Omental fat pad (tissue), 4 donors: ENCODE data around the gene KCNG2. TPM values are rescaled to one million over a fixed set of nuclear protein-coding genes. Genes with fewer than 3 reads are reported as not detected.
A peak's percentile ranks its signal among the peaks of the same experiment; 100 is the strongest.

ENCODE experiments used
- ATAC-seq: fragments of 150-250 bp; one replicate; pipeline ENCODE4 v1.9.1; 2016; ENCODE audit warnings: mild to moderate bottlenecking, moderate library complexity; ENCODE audit not compliant: low FRiP score
- DNase-seq: peaks from one replicate; pipeline ENCODE4 v3.0.0-alpha.2; 2019; ENCODE audit warnings: low spot score
- total RNA-seq, 4 donors: library from RNA; depleted of rRNA; stranded (reverse); fragments of >200 nt; gene quantifications; one replicate each; pipeline ENCODE4 v1.1.0, GENCODE V29; 2016
- TF ChIP-seq, protein P1 (sequence below), 3 donors: fragments of 450-650 bp; IDR thresholded peaks; one replicate each; pipeline ENCODE4 v1.5.1; 2016 to 2017; ENCODE audit warnings: antibody characterized with exemption in 3 of 3, mild to moderate bottlenecking in 3 of 3, moderate library complexity in 2 of 3

The KCNG2 gene
- total RNA-seq, 4 donors from 2014 or later, result 0.75 to 2.4 (median 0.96) TPM; not detected in 1

- DNase-seq (peak; percentile 3), ATAC-seq (no peak)
- TF ChIP-seq, protein P1, sequence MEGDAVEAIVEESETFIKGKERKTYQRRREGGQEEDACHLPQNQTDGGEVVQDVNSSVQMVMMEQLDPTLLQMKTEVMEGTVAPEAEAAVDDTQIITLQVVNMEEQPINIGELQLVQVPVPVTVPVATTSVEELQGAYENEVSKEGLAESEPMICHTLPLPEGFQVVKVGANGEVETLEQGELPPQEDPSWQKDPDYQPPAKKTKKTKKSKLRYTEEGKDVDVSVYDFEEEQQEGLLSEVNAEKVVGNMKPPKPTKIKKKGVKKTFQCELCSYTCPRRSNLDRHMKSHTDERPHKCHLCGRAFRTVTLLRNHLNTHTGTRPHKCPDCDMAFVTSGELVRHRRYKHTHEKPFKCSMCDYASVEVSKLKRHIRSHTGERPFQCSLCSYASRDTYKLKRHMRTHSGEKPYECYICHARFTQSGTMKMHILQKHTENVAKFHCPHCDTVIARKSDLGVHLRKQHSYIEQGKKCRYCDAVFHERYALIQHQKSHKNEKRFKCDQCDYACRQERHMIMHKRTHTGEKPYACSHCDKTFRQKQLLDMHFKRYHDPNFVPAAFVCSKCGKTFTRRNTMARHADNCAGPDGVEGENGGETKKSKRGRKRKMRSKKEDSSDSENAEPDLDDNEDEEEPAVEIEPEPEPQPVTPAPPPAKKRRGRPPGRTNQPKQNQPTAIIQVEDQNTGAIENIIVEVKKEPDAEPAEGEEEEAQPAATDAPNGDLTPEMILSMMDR (IDR thresholded peaks at IDR 0.05), result no peak
These were observed 144.5 kb downstream of the KCNG2 start for GRCh38 chr18:79942211-79942610.

DNA sequence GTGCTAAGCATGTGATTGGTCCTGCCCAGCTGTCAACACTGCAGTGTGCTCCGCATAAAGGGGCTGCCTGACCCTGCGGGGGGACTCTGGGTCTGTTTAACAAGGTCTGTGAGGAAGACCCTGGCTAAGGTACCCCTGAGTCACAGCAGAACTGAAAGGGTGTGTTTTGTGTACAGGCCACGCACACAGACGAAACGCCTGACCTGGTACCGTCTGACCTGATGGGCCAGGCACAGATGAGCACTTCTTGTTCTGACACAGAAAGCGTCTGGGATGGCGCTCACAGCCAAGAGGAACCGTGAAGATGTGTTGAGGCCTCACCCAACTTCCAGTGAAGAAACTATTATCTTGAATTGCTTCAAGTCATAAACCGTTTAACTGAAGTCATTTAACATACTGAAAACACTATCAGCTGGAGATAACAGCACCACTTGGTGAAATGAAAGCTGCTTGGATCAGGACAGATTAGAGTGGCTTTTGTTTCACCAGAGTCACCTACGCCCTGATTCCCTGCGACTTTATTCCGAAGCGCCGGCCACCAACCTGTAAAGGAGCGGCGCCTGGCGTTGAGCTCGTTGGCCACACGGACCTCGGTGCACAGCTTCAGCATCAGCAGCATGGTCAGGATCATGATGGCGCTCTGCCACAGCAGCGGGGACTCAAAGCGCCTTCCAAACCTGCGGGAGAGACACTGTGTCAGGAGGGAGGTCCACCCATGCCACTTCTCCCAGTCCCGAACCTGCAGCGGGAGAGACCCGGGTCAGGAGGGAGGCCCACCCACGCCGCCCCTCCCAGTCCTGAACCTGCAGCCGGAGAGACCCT lies 145.3 kb downstream of the KCNG2 start:
- TF ChIP-seq, protein P1 (IDR thresholded peaks at IDR 0.05), result no peak
- ATAC-seq (no peak), DNase-seq (peak; percentile 18)

GRCh38 chr18:79943608-79944125 lies 145.9 kb downstream of the KCNG2 start:
- TF ChIP-seq, protein P1 (IDR thresholded peaks at IDR 0.05), result no peak
- peak; percentile 12 for ATAC-seq
- DNase-seq, result peak; percentile 14

GRCh38 chr18:79944126-79944731 lies 146.5 kb downstream of the KCNG2 start:
- TF ChIP-seq, protein P1 (IDR thresholded peaks at IDR 0.05), result no peak
- ATAC-seq, result peak; percentile 53

DNA sequence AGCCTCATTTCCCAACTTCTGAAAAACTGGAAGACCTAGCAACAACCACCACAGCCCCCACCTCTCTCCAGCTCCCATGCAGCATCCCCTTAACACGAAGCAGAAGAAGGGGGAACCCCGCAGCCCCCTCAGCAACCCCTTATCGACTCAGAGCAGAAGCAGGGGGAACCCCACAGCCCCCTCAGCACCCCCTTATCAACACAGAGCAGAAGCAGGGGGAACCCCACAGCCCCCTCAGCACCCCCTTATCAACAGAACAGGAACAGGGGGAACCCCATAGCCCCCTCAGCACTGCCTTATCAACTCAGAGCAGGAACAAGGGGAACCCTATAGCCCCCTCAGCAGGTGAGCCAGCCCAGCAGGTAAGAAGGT lies 147.0 kb downstream of the KCNG2 start:
- ATAC-seq (no peak), DNase-seq (peak; percentile 12)
- TF ChIP-seq, protein P1 (IDR thresholded peaks at IDR 0.05), result no peak

More at GRCh38 chr18:79944126-79944731, 146.5 kb downstream of the KCNG2 start:
- peak; percentile 22 for DNase-seq

DNA sequence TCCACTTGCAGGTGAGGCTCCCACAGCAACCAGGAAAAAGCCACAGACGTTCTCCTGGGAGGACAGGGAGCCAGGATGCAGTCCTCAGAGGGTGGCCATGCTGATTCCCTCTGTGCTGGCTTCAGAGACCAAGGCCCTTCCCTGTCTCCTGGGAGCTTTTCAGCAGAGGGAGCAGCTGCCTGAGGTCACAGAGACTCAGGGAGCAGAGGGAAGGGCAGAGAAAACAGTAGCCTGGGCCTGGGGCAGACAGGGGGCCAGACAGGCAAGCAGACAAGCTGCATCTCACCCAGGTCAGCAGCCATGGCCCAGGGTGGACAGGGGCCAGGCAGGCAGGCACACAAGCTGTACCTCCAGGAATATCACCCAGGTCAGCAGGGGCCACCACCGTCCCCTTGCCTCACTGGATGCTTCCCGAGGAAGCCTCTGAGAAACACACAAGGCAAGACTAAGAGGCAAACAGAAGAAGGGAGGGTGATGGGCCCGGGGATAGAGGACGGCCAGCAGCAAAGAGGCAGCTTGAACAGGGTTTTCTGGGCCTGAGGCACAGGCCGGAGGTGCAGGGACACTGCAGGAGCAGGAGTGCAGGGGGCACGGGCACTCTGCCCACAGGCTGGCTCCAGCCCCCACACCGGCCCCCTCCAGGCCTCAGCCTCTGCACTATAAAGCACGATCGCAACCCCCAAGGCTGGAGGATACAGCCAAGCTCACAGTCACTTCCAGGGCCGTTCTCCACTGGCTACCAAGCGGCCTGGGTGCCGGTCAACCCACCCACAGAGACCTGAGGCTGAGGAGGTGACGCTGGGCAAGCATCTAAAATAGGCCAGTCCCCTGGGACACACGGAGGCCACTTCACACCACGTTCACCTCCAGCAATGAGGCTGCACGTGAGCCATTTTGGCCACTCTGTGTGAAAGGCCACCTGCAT lies 147.6 kb downstream of the KCNG2 start:
- TF ChIP-seq, protein P1 (IDR thresholded peaks at IDR 0.05), result no peak
- peak; percentile 13 for DNase-seq

More for the DNA sequence above, 147.6 kb downstream of the KCNG2 start:
- ATAC-seq, result no peak
